Brain microvascular endothelial cell (primary cell): ENCODE data around the gene ARMC7.

Experiments
- DNase-seq: peaks from one replicate; pipeline ENCODE4 v3.0.0-alpha.2; 2020
- H3K27ac ChIP-seq: fragments of 250-450 bp; sonication (Bioruptor Pico); 2 replicates; pipeline ENCODE4 v1.5.1; 2020; ENCODE audit warnings: mild to moderate bottlenecking, moderate library complexity
- H3K27me3 ChIP-seq: fragments of 250-450 bp; sonication (Bioruptor Pico); replicated peaks from 2 replicates; pipeline ENCODE4 v1.5.1; 2020; ENCODE audit warnings: mild to moderate bottlenecking
- H3K36me3 ChIP-seq: fragments of 250-450 bp; sonication (Bioruptor Pico); replicated peaks from 2 replicates; pipeline ENCODE4 v1.5.1; 2020; ENCODE audit warnings: mild to moderate bottlenecking
- H3K4me3 ChIP-seq: 2 replicates; pipeline ENCODE4 v1.5.1; 2011; ENCODE audit warnings: low read depth, mild to moderate bottlenecking, control low read depth, low read length, moderate library complexity
- CTCF ChIP-seq: IDR thresholded peaks from 2 replicates; pipeline ENCODE4 v1.5.1; 2011; ENCODE audit warnings: low read depth, mild to moderate bottlenecking, moderate library complexity, low read length, control low read depth, inconsistent platforms; ENCODE audit errors: missing control alignments
- in situ Hi-C: cut with HindIII; loops from 2 replicates; pipeline ENCODE4 v1.10.0; 2017; ENCODE audit warnings: low sequenced_read_pairs, low pct_ligation_motif_present

The ARMC7 gene

GRCh38 chr17:75099881-75100595 is 9.7 kb upstream of the ARMC7 start:
- Histone ChIP-seq H3K36me3 (no peaks in the 10 kb centered on the region), H3K4me3 (no peak overlapping the region), H3K27ac (no peak overlapping the region), H3K27me3 (no peaks in the 10 kb centered on the region)
- in situ Hi-C loops = no loop called here
- no peak for DNase-seq
- no peak for TF ChIP-seq CTCF

GRCh38 chr17:75102385-75102821 is 7.4 kb upstream of the ARMC7 start:
- in situ Hi-C loops = no loop called here
- H3K27me3 ChIP-seq = no peaks in the 10 kb centered on the region
- H3K27ac ChIP-seq = no peak overlapping the region
- DNase-seq = no peak
- H3K36me3 ChIP-seq = no peaks in the 10 kb centered on the region
- TF ChIP-seq CTCF = no peak
- no peak overlapping the region for H3K4me3 ChIP-seq

GRCh38 chr17:75103601-75104554 is 5.9 kb upstream of the ARMC7 start:
- in situ Hi-C loops = no loop called here
- Histone ChIP-seq H3K27me3 (no peaks in the 10 kb centered on the region), H3K4me3 (no peak overlapping the region), H3K36me3 (no peaks in the 10 kb centered on the region), H3K27ac (no peak overlapping the region)
- DNase-seq = no peak
- TF ChIP-seq CTCF = no peak

- in situ Hi-C loops = no loop called here
- Histone ChIP-seq H3K36me3 (no peaks in the 10 kb centered on the region), H3K27me3 (no peaks in the 10 kb centered on the region), H3K27ac (no peak overlapping the region), H3K4me3 (no peak overlapping the region)
- peak; percentile 86 for TF ChIP-seq CTCF
- DNase-seq = peak; percentile 22
Observed at GRCh38 chr17:75105126-75106080, 4.4 kb upstream of the ARMC7 start.

GRCh38 chr17:75108193-75108592 is 1.6 kb upstream of the ARMC7 start:
- Histone ChIP-seq H3K27ac (no peak overlapping the region), H3K27me3 (no peaks in the 10 kb centered on the region), H3K4me3 (no peak overlapping the region), H3K36me3 (no peaks in the 10 kb centered on the region)
- no peak for TF ChIP-seq CTCF
- no peak for DNase-seq
- in situ Hi-C loops = no loop called here
